ENCODE data around the gene SDS. TPM values are rescaled to one million over a fixed set of nuclear protein-coding genes. Genes with fewer than 3 reads are reported as not detected.

Gene SDS
- total RNA-seq, 1 donor from 2014 or later: not detected

DNA sequence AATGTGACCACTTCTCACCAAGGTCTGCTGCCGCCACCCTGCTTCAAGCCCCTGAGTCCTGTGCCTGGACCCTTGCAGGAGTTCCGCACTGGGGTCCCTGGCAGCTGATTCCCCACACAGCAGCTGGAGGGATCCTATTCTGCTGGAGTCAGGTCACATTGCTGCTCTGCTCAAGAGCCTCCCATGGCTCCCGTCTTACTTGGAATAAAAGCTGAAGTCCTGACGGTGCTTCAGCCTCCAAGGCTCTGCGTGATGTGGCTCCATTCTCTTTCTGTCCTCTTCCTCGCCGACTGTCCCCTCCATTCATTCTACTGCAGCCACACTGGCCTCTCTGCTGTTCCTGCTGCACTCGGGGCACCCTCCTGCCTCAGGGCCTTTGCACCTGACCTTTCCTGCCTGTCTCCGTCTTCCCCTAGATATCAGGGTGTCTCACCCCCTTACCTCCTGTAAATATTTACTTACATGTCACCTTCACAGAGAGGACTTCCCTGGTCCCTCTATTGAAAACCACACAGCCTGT lies 10.9 kb upstream of the SDS start:
- Histone ChIP-seq H3K27ac (ENCODE audit: low read depth, low read length) (no peak overlapping the region), H3K9me3 (ENCODE audit: insufficient read depth, low read depth, low read length) (no peaks in the 10 kb centered on the region), H3K4me1 (ENCODE audit: insufficient read depth, low read length) (no peaks in the 10 kb centered on the region), H3K36me3 (ENCODE audit: insufficient read depth, low read length) (no peaks in the 10 kb centered on the region), H3K79me2 (ENCODE audit: insufficient read depth, low read length) (no peaks in the 10 kb centered on the region), H4K20me1 (ENCODE audit: insufficient read depth, low read length) (no peaks in the 10 kb centered on the region), H2AFZ (ENCODE audit: low read depth, low read length) (no peak overlapping the region), H3K4me3 (ENCODE audit: insufficient read depth, low read depth, low read length) (no peak overlapping the region), H3K4me2 (ENCODE audit: low read length) (no peak overlapping the region), H3K9ac (ENCODE audit: low read length) (no peak overlapping the region), H3K27me3 (ENCODE audit: insufficient read depth, low read length) (peaks cover 2% of the 10 kb centered on the region)
- Mint-ChIP-seq H3K27ac (ENCODE audit: unreplicated experiment) (no peak overlapping the region), H3K27me3 (ENCODE audit: low read depth, unreplicated experiment) (peaks cover 24% of the 10 kb centered on the region), H3K9me3 (ENCODE audit: unreplicated experiment) (peaks cover 2% of the 10 kb centered on the region), H3K4me1 (ENCODE audit: low read depth, unreplicated experiment) (peaks cover 4% of the 10 kb centered on the region), H3K4me3 (ENCODE audit: unreplicated experiment) (no peak overlapping the region), H3K36me3 (ENCODE audit: low read depth, unreplicated experiment) (no peaks in the 10 kb centered on the region)
- DNase-seq (ENCODE audit: low read depth) (no peak), FAIRE-seq (no peak)
- no peak for TF ChIP-seq EZH2 (IDR thresholded peaks at IDR 0.05; ENCODE audit: insufficient read depth, low read length)
- TF ChIP-seq, protein P1, sequence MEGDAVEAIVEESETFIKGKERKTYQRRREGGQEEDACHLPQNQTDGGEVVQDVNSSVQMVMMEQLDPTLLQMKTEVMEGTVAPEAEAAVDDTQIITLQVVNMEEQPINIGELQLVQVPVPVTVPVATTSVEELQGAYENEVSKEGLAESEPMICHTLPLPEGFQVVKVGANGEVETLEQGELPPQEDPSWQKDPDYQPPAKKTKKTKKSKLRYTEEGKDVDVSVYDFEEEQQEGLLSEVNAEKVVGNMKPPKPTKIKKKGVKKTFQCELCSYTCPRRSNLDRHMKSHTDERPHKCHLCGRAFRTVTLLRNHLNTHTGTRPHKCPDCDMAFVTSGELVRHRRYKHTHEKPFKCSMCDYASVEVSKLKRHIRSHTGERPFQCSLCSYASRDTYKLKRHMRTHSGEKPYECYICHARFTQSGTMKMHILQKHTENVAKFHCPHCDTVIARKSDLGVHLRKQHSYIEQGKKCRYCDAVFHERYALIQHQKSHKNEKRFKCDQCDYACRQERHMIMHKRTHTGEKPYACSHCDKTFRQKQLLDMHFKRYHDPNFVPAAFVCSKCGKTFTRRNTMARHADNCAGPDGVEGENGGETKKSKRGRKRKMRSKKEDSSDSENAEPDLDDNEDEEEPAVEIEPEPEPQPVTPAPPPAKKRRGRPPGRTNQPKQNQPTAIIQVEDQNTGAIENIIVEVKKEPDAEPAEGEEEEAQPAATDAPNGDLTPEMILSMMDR (IDR thresholded peaks at IDR 0.05; ENCODE audit: insufficient read depth, low read depth, low read length): no peak

GRCh38 chr12:113413488-113413939 lies 9.8 kb upstream of the SDS start:
- no peak overlapping the region for H3K9ac ChIP-seq (ENCODE audit: low read length)
- no peak overlapping the region for H3K4me3 Mint-ChIP-seq (ENCODE audit: unreplicated experiment)
- H3K9me3 Mint-ChIP-seq (ENCODE audit: unreplicated experiment): peaks cover 2% of the 10 kb centered on the region
- H3K27ac ChIP-seq (ENCODE audit: low read depth, low read length): no peak overlapping the region
- FAIRE-seq (no peak), DNase-seq (ENCODE audit: low read depth) (no peak)
- H3K4me1 ChIP-seq (ENCODE audit: insufficient read depth, low read length): no peaks in the 10 kb centered on the region
- H3K36me3 ChIP-seq (ENCODE audit: insufficient read depth, low read length): no peaks in the 10 kb centered on the region
- H3K79me2 ChIP-seq (ENCODE audit: insufficient read depth, low read length): no peaks in the 10 kb centered on the region
- no peak overlapping the region for H3K4me2 ChIP-seq (ENCODE audit: low read length)
- H3K27me3 Mint-ChIP-seq (ENCODE audit: low read depth, unreplicated experiment): peaks cover 24% of the 10 kb centered on the region
- H3K9me3 ChIP-seq (ENCODE audit: insufficient read depth, low read depth, low read length): no peaks in the 10 kb centered on the region
- TF ChIP-seq EZH2 (IDR thresholded peaks at IDR 0.05; ENCODE audit: insufficient read depth, low read length): no peak
- TF ChIP-seq, protein P1 (IDR thresholded peaks at IDR 0.05; ENCODE audit: insufficient read depth, low read depth, low read length): no peak
- H3K27ac Mint-ChIP-seq (ENCODE audit: unreplicated experiment): no peak overlapping the region
- H3K4me1 Mint-ChIP-seq (ENCODE audit: low read depth, unreplicated experiment): peaks cover 4% of the 10 kb centered on the region
- H3K36me3 Mint-ChIP-seq (ENCODE audit: low read depth, unreplicated experiment): no peaks in the 10 kb centered on the region
- no peak overlapping the region for H2AFZ ChIP-seq (ENCODE audit: low read depth, low read length)
- peaks cover 2% of the 10 kb centered on the region for H3K27me3 ChIP-seq (ENCODE audit: insufficient read depth, low read length)
- no peaks in the 10 kb centered on the region for H4K20me1 ChIP-seq (ENCODE audit: insufficient read depth, low read length)
- H3K4me3 ChIP-seq (ENCODE audit: insufficient read depth, low read depth, low read length): no peak overlapping the region

- no peaks in the 10 kb centered on the region for H4K20me1 ChIP-seq (ENCODE audit: insufficient read depth, low read length)
- FAIRE-seq (no peak), DNase-seq (ENCODE audit: low read depth) (no peak)
- H3K36me3 Mint-ChIP-seq (ENCODE audit: low read depth, unreplicated experiment): no peaks in the 10 kb centered on the region
- H3K27ac ChIP-seq (ENCODE audit: low read depth, low read length): no peak overlapping the region
- no peak overlapping the region for H3K27ac Mint-ChIP-seq (ENCODE audit: unreplicated experiment)
- no peaks in the 10 kb centered on the region for H3K4me1 ChIP-seq (ENCODE audit: insufficient read depth, low read length)
- H3K4me1 Mint-ChIP-seq (ENCODE audit: low read depth, unreplicated experiment): peaks cover 4% of the 10 kb centered on the region
- H3K27me3 Mint-ChIP-seq (ENCODE audit: low read depth, unreplicated experiment): peaks cover 18% of the 10 kb centered on the region
- H2AFZ ChIP-seq (ENCODE audit: low read depth, low read length): no peak overlapping the region
- H3K36me3 ChIP-seq (ENCODE audit: insufficient read depth, low read length): no peaks in the 10 kb centered on the region
- H3K79me2 ChIP-seq (ENCODE audit: insufficient read depth, low read length): no peaks in the 10 kb centered on the region
- no peaks in the 10 kb centered on the region for H3K9me3 ChIP-seq (ENCODE audit: insufficient read depth, low read depth, low read length)
- peaks cover 2% of the 10 kb centered on the region for H3K9me3 Mint-ChIP-seq (ENCODE audit: unreplicated experiment)
- H3K4me3 ChIP-seq (ENCODE audit: insufficient read depth, low read depth, low read length): no peak overlapping the region
- no peak overlapping the region for H3K9ac ChIP-seq (ENCODE audit: low read length)
- no peak overlapping the region for H3K4me3 Mint-ChIP-seq (ENCODE audit: unreplicated experiment)
- H3K27me3 ChIP-seq (ENCODE audit: insufficient read depth, low read length): peaks cover 2% of the 10 kb centered on the region
- H3K4me2 ChIP-seq (ENCODE audit: low read length): no peak overlapping the region
- no peak for TF ChIP-seq EZH2 (IDR thresholded peaks at IDR 0.05; ENCODE audit: insufficient read depth, low read length)
- TF ChIP-seq, protein P1 (IDR thresholded peaks at IDR 0.05; ENCODE audit: insufficient read depth, low read depth, low read length): no peak
Observed at GRCh38 chr12:113409462-113410124, 5.9 kb upstream of the SDS start.
